Bone marrow (tissue), 2 donors: ENCODE measurements around the gene PAEP.
"Not testable (repeated sequence)": the region's sequence is repeated elsewhere in the genome, so short reads cannot be mapped to it uniquely, and the experiment has no call there.

Source experiments
- DNase-seq, 2 donors: peaks; one replicate each; lab custom pipeline; 2025; lab: John Stamatoyannopoulos, UW

Gene PAEP

GRCh38 chr9:135526089-135526729 lies 35.3 kb upstream of the PAEP start:
- no peak for DNase-seq

GRCh38 chr9:135526730-135527571 lies 34.6 kb upstream of the PAEP start:
- DNase-seq = no peak

GRCh38 chr9:135528842-135529435 lies 32.6 kb upstream of the PAEP start:
- DNase-seq = not testable (repeated sequence)

- DNase-seq = no peak
Measured at GRCh38 chr9:135530146-135530545, 31.4 kb upstream of the PAEP start.

- DNase-seq = no peak
Measured at GRCh38 chr9:135531096-135531495, 30.5 kb upstream of the PAEP start.

- DNase-seq = no peak
Measured at GRCh38 chr9:135533113-135533512, 28.4 kb upstream of the PAEP start.

GRCh38 chr9:135533674-135534073 lies 27.9 kb upstream of the PAEP start:
- no peak for DNase-seq

GRCh38 chr9:135534192-135534711 lies 27.3 kb upstream of the PAEP start:
- DNase-seq = not testable (repeated sequence)

GRCh38 chr9:135534826-135535225 lies 26.7 kb upstream of the PAEP start:
- not testable (repeated sequence) for DNase-seq

GRCh38 chr9:135535631-135536030 lies 25.9 kb upstream of the PAEP start:
- DNase-seq = not testable (repeated sequence)

- no peak for DNase-seq
Measured at GRCh38 chr9:135536216-135536615, 25.3 kb upstream of the PAEP start.

GRCh38 chr9:135543262-135543894 lies 18.2 kb upstream of the PAEP start:
- DNase-seq = not testable (repeated sequence)

- DNase-seq = no peak
Measured at GRCh38 chr9:135544981-135545635, 16.4 kb upstream of the PAEP start.

GRCh38 chr9:135545646-135546176 lies 15.8 kb upstream of the PAEP start, which contains the start of gene OBP2A:
Gene OBP2A, plus strand, starts transcription at chr9:135546126. Its CDS starts 55 bp downstream, at chr9:135546181.
- DNase-seq = not testable (repeated sequence)

GRCh38 chr9:135546792-135547617 lies 14.6 kb upstream of the PAEP start:
- DNase-seq = not testable (repeated sequence)

- DNase-seq = no peak
Measured at GRCh38 chr9:135547756-135548736, 13.5 kb upstream of the PAEP start.

GRCh38 chr9:135549478-135550343 lies 11.8 kb upstream of the PAEP start:
- not testable (repeated sequence) for DNase-seq

GRCh38 chr9:135550344-135550918 lies 11.1 kb upstream of the PAEP start:
- no peak for DNase-seq
